Measurements from ENCODE around the gene CFAP119. TPM values are rescaled to one million over a fixed set of nuclear protein-coding genes. Genes with fewer than 3 reads are reported as not detected.

The CFAP119 gene
- total RNA-seq, 3 donors from 2014 or later (not counting 1 experiment from before 2014, with no cell fraction given): 3.4 to 5.1 (median 4.9) TPM

DNA sequence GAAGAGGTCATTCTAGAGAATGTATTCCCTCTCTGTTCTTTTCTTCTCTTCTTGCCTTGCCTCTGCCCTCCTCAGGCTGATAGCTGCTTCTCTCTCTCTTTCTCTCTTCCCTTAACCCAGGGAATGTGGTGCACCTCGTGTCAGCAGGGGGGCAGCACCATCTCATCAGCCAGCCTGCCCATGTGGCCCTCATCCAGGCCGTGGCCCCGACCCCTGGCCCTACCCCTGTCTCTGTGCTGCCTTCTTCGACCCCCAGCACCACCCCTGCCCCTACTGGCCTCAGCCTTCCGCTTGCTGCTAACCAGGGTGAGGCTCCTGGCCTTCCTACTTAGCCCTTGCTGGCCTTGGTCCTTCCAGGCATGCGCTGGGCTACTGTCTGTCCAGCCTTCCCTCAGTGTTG is 39.4 kb downstream of the CFAP119 start:
- Histone ChIP-seq H3K27me3 (ENCODE audit: control insufficient read depth, insufficient read depth, low read length) (no peaks in the 10 kb centered on the region), H3K36me3 (ENCODE audit: control insufficient read depth, insufficient read depth, low read length) (peaks cover 76% of the 10 kb centered on the region), H3K4me3 (ENCODE audit: low read length) (no peak overlapping the region), H3K4me1 (ENCODE audit: control insufficient read depth, insufficient read depth, low read length) (peaks cover 4% of the 10 kb centered on the region), H3K27ac (ENCODE audit: low read length) (no peak overlapping the region), H3K9me3 (ENCODE audit: control insufficient read depth, insufficient read depth, low read length) (no peaks in the 10 kb centered on the region)
- Mint-ChIP-seq H3K27ac (peak overlapping the region in 1 of 2 donors; percentile 65), H3K4me3 (no peak overlapping the region), H3K4me1 (peaks cover 0 to 27% of the 10 kb centered on the region in 2 donors), H3K27me3 (ENCODE audit: low read depth in 2 of 2) (no peaks in the 10 kb centered on the region), H3K36me3 (peaks cover 7% of the 10 kb centered on the region), H3K9me3 (no peaks in the 10 kb centered on the region)
- TF ChIP-seq, protein P1, sequence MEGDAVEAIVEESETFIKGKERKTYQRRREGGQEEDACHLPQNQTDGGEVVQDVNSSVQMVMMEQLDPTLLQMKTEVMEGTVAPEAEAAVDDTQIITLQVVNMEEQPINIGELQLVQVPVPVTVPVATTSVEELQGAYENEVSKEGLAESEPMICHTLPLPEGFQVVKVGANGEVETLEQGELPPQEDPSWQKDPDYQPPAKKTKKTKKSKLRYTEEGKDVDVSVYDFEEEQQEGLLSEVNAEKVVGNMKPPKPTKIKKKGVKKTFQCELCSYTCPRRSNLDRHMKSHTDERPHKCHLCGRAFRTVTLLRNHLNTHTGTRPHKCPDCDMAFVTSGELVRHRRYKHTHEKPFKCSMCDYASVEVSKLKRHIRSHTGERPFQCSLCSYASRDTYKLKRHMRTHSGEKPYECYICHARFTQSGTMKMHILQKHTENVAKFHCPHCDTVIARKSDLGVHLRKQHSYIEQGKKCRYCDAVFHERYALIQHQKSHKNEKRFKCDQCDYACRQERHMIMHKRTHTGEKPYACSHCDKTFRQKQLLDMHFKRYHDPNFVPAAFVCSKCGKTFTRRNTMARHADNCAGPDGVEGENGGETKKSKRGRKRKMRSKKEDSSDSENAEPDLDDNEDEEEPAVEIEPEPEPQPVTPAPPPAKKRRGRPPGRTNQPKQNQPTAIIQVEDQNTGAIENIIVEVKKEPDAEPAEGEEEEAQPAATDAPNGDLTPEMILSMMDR (IDR thresholded peaks at IDR 0.05): no peak
- ATAC-seq: peak in 2 of 3 donors; percentile 29 to 40
- DNase-seq: no peak
- WGBS (ENCODE audit: insufficient coverage): 89% methylated on average over 6 of the region's 6 CpGs
- intact Hi-C loops (cut with micrococcal nuclease): no loop called here

DNA sequence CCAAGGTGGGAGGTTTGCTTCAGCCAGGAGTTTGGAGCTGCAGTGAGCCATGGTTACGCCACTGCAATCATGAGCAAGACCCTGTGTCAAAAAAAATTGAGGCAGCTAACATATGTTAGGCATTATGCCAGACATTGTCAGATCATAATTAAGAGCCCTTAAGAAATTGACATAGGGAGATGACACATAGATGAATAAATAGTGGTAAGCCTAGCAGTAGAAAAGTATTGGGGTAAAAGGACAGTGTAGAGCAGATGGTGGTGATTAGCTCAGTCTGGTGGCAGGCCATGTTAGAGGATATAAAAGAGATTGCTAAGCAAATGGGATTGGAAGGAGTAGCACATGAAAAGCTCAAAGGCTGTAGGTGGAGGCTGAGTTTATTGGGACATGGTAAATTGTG is 40.3 kb downstream of the CFAP119 start:
- no peak overlapping the region for H3K4me3 Mint-ChIP-seq
- ATAC-seq: no peak

DNA sequence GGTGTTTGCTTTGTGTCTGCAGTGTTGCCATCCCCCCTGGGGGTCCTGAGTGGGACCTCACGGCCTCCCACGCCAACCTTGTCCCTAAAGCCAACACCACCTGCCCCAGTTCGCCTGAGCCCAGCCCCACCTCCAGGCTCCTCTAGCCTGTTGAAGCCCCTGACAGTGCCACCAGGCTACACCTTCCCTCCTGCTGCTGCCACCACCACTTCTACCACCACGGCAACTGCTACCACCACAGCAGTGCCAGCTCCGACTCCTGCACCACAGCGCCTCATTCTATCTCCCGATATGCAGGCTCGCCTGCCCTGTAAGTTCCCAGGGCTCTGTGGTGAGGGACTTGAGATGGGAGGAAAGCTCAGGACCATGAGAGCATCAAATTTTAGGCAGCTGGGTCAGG is 40.7 kb downstream of the CFAP119 start:
- Histone ChIP-seq H3K4me3 (ENCODE audit: low read length) (no peak overlapping the region), H3K4me1 (ENCODE audit: control insufficient read depth, insufficient read depth, low read length) (peaks cover 5% of the 10 kb centered on the region), H3K27me3 (ENCODE audit: control insufficient read depth, insufficient read depth, low read length) (no peaks in the 10 kb centered on the region), H3K27ac (ENCODE audit: low read length) (no peak overlapping the region), H3K36me3 (ENCODE audit: control insufficient read depth, insufficient read depth, low read length) (peaks cover 85% of the 10 kb centered on the region), H3K9me3 (ENCODE audit: control insufficient read depth, insufficient read depth, low read length) (no peaks in the 10 kb centered on the region)
- TF ChIP-seq, protein P1 (IDR thresholded peaks at IDR 0.05): no peak
- Mint-ChIP-seq H3K9me3 (no peaks in the 10 kb centered on the region), H3K4me3 (no peak overlapping the region), H3K4me1 (peaks cover 11 to 38% of the 10 kb centered on the region in 2 donors), H3K27me3 (ENCODE audit: low read depth in 2 of 2) (no peaks in the 10 kb centered on the region), H3K27ac (peak overlapping the region in 1 of 2 donors; percentile 65), H3K36me3 (peaks cover 17% of the 10 kb centered on the region)
- no peak for ATAC-seq
- no peak for DNase-seq
- intact Hi-C loops (cut with micrococcal nuclease): no loop called here
- WGBS (ENCODE audit: insufficient coverage): 98% methylated on average over 7 of the region's 8 CpGs

More for the DNA sequence above, 40.3 kb downstream of the CFAP119 start:
- Mint-ChIP-seq H3K27ac (peak overlapping the region in 1 of 2 donors; percentile 65), H3K36me3 (peaks cover 12% of the 10 kb centered on the region), H3K27me3 (ENCODE audit: low read depth in 2 of 2) (no peaks in the 10 kb centered on the region), H3K4me1 (peaks cover 7 to 34% of the 10 kb centered on the region in 2 donors), H3K9me3 (no peaks in the 10 kb centered on the region)
- intact Hi-C loops (cut with micrococcal nuclease): no loop called here
- Histone ChIP-seq H3K9me3 (ENCODE audit: control insufficient read depth, insufficient read depth, low read length) (no peaks in the 10 kb centered on the region), H3K4me1 (ENCODE audit: control insufficient read depth, insufficient read depth, low read length) (peaks cover 4% of the 10 kb centered on the region), H3K36me3 (ENCODE audit: control insufficient read depth, insufficient read depth, low read length) (peaks cover 84% of the 10 kb centered on the region), H3K27ac (ENCODE audit: low read length) (no peak overlapping the region), H3K27me3 (ENCODE audit: control insufficient read depth, insufficient read depth, low read length) (no peaks in the 10 kb centered on the region), H3K4me3 (ENCODE audit: low read length) (no peak overlapping the region)
- no peak for DNase-seq
- TF ChIP-seq, protein P1 (IDR thresholded peaks at IDR 0.05): no peak
- 100% methylated on average over 1 of the region's 1 CpG for WGBS (ENCODE audit: insufficient coverage)

DNA sequence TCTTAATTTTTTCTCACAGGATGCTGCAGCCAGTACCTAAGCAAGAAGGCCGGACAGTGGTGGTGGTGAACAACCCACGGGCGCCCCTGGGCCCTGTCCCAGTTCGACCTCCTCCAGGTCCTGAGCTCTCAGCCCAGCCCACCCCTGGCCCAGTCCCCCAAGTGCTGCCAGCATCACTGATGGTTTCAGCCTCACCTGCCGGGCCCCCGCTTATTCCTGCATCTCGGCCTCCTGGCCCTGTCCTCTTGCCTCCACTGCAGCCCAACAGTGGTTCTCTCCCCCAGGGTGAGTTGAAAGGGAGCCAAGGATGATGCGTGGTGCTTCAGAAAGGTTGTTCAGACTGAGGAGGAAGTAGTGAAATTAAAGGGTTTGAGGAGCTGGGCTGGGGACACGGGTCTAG is 41.2 kb downstream of the CFAP119 start:
- no peak overlapping the region for H3K27ac ChIP-seq (ENCODE audit: low read length)
- peaks cover 18% of the 10 kb centered on the region for H3K36me3 Mint-ChIP-seq
- H3K9me3 Mint-ChIP-seq: no peaks in the 10 kb centered on the region
- TF ChIP-seq, protein P1 (IDR thresholded peaks at IDR 0.05): no peak
- no peak overlapping the region for H3K4me3 Mint-ChIP-seq
- H3K27ac Mint-ChIP-seq: peak overlapping the region in 1 of 2 donors; percentile 65
- ATAC-seq (no peak), DNase-seq (no peak)
- no peaks in the 10 kb centered on the region for H3K9me3 ChIP-seq (ENCODE audit: control insufficient read depth, insufficient read depth, low read length)
- intact Hi-C loops (cut with micrococcal nuclease): no loop called here
- peaks cover 16 to 42% of the 10 kb centered on the region in 2 donors for H3K4me1 Mint-ChIP-seq
- no peaks in the 10 kb centered on the region for H3K27me3 Mint-ChIP-seq (ENCODE audit: low read depth in 2 of 2)
- no peaks in the 10 kb centered on the region for H3K27me3 ChIP-seq (ENCODE audit: control insufficient read depth, insufficient read depth, low read length)
- peaks cover 86% of the 10 kb centered on the region for H3K36me3 ChIP-seq (ENCODE audit: control insufficient read depth, insufficient read depth, low read length)
- peaks cover 10% of the 10 kb centered on the region for H3K4me1 ChIP-seq (ENCODE audit: control insufficient read depth, insufficient read depth, low read length)
- no peak overlapping the region for H3K4me3 ChIP-seq (ENCODE audit: low read length)
- 96% methylated on average over 8 of the region's 9 CpGs for WGBS (ENCODE audit: insufficient coverage)
